Superior temporal gyrus (tissue), 1 donor: Measurements from ENCODE around the gene ATMIN.

Experiments used
- DNase-seq: peaks from one replicate; pipeline ENCODE4 v3.0.0-alpha.2; 2016; ENCODE audit errors: extremely low spot score

The ATMIN gene, protein sequence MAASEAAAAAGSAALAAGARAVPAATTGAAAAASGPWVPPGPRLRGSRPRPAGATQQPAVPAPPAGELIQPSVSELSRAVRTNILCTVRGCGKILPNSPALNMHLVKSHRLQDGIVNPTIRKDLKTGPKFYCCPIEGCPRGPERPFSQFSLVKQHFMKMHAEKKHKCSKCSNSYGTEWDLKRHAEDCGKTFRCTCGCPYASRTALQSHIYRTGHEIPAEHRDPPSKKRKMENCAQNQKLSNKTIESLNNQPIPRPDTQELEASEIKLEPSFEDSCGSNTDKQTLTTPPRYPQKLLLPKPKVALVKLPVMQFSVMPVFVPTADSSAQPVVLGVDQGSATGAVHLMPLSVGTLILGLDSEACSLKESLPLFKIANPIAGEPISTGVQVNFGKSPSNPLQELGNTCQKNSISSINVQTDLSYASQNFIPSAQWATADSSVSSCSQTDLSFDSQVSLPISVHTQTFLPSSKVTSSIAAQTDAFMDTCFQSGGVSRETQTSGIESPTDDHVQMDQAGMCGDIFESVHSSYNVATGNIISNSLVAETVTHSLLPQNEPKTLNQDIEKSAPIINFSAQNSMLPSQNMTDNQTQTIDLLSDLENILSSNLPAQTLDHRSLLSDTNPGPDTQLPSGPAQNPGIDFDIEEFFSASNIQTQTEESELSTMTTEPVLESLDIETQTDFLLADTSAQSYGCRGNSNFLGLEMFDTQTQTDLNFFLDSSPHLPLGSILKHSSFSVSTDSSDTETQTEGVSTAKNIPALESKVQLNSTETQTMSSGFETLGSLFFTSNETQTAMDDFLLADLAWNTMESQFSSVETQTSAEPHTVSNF

DNA sequence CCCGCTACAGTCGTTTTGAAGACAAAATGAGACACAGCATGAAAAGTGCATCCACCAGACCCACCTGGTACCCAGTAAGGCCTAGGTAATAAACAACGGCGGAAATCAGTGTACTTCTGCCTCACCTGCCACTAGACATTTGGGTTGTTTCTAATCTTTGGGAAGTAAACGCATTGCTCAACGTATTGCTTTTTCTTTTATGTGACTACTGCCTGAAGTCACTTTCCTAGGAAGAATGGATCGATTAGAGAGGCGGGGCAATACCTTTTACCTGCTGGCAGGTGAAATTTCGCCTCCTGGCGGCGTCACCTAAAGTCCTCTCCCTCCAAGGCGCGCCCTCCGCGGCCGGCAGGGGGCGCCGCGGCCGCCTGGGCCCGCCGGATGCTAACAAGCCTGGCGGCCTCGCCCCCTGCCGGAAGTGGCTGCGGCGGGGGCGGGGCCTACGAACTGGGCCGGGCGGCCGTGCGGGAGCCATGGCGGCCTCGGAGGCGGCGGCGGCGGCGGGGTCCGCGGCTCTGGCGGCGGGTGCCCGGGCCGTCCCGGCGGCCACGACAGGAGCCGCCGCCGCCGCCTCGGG, at the start of gene ATMIN:
Gene ATMIN, plus strand, starts transcription at position 445 of the 577 bp plus-strand sequence. Its CDS starts 29 bp downstream, at position 474.
- DNase-seq = peak; percentile 87

DNA sequence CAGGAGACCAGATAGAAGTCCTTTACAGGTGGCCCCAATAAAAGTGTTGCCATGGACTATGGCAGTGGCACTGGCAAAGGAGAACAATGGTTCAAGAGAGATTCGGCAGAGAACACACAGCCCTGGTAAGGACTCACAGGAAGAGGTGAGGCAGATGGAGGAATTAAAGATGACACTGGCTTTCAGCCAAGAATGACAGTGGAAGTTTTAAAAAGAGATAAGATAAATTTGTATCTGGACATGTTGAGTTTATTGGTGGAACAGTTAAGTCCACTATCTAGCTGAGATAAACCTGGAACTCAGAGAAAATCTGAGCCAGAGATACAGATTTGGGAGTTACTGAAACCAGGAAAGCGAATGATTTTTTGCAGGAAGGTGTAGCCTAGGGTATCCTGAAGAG, 49.1 kb upstream of the ATMIN start:
- no peak for DNase-seq

DNA sequence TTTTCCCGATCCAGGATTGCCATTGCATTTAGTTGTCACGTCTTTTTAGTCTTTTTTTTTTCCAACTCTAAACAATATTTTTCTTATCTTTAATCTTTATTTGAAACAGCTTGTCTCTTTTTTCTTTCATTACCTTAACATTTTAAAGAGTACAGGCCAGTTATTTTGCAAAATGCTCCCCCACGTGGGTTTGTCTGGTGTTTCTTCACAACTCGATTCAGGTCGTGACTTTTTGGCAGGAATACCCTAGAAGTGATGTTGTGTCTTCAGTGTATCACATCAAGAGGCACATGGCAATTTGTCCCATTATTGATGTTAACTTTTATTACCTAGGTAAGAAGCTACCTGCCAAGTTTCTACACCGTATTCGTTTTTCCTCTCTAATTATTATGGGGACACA, 46.9 kb upstream of the ATMIN start:
- no peak for DNase-seq

DNA sequence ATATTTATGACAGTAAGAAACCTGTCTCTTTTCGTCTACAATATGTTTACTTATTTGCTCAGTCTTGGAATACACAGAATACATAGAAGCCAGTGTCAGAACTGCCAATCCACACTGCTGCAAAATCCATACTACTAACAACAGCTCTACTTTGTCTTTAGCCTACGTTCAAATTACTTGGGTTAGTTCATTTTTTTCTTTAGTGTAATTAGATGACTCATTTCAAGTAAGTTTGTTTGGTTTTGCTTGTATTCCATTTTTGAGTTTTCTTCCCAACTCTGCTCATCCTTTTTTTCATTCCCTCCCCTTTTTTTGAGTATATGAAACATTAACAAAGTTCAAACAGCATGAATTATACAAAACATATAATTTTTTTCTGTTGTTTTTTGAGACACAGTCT, 45.8 kb upstream of the ATMIN start:
- DNase-seq = no peak

DNA sequence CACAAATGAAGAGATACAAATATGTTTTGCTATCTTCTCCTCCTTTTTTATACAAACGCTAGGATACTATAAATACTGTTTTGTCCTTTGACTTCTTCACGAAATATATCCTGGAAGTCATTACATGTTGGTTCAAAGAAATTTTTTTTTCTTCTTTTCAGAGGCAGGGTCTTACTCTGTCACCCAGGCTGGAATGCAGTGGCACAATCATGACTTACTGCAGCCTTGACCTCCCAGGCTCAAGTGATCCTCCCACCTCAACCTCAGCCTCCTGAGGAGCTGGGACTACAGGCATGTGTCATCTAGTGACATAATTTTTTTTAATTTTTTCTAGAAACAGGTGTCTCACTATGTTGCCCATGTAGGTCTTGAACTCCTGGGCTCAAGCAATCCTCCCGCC, 45.1 kb upstream of the ATMIN start:
- no peak for DNase-seq

DNA sequence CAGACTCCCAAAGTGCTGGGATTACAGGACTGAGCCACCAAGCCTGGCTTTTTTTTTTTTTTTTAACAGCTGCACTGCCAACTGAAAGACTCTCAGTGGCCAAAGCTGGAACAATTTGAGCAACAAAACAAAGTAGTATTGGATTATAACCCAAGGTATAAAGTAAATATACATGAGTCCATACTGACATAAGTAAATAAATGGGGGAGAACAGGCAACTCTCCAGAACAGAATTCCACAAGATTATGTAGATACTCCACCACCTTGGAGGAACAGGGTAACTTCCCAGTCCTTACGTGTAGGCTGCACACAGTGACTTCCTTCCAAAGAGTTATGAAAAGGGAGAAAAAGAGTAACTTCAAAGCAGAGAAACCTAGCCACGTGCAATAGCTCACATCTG, 44.7 kb upstream of the ATMIN start:
- DNase-seq = no peak

DNA sequence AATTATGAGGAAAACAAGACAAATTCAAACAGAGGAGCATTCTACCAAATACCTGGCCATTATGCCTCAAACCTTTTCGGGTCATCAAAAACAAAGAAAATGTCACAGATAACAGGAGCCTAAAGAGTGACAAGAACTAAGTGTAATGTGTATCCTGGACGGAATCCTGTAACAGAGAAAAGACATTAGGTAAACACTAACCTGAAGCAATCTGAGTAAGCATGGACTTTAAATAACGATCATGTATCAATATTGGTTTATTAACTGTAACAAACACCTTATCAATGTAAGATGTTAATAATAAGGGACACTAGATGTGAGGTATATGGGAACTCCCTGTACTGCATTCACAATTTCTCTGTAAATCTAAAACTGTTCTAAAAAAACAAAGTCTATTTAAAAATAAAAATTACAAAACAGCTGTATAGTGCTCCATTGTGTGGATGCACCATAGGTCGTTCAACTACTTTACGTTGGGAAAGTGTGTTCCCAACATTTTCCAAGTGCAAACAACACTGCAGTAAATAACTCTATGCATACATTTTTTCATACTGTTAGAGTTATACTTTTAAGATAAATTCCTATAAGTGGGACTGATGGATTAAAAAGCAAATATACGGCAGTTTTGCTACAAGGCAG, 43.7 kb upstream of the ATMIN start:
- DNase-seq = no peak

DNA sequence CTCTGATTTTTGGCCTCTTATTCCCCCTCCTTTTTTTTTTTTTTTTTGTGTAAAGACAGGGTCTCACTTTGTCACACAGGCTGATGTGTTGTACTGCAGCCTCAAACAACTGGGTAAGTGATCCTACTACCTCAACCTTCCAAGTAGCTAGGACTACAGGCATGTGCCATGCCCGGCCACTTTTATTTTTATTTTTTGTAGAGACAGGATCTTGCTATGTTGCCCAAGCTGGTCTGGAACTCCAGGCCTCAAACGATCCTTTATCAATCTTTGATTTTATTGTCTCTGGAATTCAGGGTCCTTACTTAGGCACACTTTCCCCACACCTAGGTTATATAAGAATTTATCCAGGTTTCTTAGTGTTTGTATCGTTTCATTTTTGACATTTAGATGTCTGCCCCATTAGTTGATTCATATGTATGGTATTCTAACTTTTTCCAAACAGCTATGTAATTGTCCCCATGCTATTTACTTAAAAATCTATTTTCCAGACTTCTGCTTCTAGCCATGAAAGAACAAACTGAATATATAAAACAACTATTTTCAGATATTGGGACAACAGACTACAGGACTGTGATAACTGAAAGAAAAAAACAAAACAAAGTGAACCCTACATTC, 42.9 kb upstream of the ATMIN start:
- DNase-seq = no peak

DNA sequence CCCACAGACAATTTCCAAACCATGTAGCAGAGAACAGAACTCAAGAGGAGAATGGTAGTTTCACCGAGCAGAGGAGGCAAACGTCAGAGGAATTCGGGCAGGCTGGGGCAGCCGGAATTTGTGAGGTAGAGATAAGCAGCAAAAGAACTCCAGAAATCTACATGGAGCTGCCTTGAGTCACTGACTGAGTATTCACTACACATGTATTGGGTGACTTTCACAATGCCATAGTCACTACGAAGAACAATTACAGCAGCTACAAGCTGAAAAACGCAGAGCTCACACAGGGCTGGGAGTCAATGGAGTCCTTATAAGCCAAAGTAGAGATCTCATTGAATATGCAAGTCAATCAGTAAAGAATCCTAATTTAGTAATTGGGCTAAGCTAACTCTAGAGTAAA, 42.3 kb upstream of the ATMIN start:
- peak; percentile 66 for DNase-seq

DNA sequence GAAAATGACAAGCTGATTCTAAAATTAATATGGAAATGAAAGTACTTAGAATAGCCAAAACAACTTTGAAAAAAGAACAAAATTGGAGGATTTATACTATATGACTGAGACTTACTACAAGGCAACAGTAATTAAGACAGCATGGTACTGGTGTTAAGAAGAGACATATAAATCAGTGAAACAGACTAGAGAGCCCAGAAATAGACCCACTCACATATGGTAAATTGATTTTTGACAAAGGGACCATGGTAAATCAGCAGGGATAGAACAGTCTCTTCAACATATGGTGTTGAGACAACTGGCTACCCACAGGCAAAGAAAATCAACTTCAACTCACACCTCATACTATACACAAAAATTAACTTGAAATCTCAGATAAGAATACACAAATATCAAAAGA, 41.8 kb upstream of the ATMIN start:
- DNase-seq = no peak

DNA sequence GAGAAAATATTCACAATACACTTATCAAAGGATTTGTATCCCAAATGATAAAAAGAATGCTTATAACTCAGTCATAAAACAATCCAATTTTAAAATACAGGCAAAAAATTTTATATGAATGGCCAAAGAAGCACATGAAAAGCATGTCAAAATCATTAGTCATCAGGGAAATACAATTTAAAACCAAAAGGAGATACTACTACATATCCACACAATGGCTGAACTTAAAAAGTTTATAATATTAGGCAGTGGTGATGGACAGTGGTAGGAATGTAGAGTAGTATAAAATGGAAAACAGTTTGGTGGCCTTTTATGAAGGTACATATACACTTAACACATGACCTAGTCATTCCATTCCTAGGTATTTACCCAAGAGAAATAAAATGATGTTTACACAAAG, 41.2 kb upstream of the ATMIN start:
- no peak for DNase-seq

DNA sequence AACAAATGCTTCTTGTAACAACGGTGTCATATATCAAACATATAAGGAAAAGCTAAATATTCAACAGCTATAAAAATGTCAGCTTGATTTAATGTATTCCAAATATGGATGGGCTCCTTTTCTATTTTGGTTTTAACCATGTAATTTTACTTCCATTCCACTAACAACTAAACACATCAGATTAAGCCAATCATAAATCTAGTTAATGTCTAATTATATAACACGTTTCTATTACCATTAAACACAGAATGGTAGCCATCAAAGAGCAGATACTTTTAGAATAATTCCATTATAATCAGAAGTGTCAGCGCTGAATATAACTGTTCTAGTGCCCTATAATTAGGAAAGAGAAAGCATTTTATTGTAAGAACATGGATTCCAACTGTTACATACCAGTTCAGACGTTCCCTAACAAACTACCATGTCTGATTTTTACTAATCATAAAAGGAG, 38.9 kb upstream of the ATMIN start:
- no peak for DNase-seq

DNA sequence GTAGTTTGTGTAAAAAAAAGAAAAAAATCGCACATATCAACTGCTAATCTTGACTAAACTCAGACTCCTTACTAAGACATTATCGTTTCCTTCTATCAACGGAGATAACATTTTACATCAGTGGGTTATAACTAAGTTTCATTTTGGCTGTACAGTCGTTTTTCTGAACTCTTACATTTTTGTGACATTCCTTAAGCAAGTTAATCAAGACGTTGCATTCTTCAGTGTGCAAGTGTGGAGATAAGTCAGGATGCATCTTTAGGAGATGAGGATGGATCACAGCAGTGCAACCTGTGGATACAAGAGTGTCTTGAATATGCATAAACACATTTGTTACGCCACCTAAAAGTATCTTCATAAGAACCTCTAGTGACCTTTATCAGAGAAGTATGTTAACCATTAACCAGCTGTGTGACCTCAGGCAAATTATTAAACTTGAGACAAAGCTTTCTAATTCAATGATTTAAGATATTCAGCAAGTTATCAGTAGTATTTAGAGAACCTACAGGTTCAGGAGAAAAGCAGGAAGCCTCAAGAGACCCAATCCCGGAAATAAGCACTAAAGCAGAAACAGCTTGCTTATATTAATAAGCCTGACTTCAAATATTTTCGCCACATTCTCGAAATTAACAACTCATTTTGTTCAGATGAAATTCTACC, 38.4 kb upstream of the ATMIN start:
- no peak for DNase-seq

DNA sequence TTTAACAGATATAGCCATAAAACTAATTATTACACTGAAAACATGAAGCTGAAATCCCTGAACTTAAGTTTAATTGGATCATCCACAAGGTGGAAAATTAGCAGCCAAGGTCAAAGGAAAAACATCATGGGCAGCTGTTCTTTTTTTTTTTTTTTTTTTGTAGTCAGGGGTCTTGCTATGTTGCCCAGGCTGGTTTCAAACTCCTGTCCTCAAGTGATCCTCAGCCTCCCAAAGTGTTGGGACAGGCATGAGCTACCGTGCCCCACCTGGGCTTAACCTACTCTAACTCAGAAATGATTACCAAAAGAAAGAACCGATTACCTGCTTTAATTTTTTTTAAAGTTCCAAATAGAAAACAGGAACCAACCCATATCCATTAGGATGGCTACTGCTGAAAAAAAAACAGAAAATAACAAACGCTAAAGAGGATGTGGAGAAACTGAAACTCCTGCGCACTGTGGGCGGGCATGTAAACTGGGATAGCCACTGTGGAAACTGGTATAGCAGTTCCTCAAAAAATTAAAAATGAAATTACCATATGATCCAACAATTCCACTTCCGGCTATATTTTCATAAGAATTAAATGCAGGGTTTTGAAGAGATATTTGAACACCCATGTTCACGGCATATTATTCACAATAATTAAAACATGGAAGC, 37.5 kb upstream of the ATMIN start:
- DNase-seq = no peak

DNA sequence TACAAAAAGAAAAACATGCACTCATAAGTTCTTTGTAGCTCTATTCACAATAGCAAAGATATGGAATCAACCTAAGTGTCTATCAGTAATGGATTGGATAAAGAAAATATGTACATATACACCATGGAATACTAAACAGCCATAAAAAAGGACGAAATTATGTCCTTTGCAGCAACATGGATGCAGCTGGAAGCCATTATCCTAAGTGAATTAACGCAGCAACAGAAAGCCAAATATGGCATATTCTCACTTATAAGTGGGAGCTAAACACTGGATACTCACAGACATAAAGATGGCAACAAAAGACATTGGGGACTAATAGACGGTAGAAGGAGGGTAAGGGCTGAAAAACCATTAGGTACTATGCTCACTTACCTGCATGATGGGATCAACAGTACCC, 34.8 kb upstream of the ATMIN start:
- no peak for DNase-seq

DNA sequence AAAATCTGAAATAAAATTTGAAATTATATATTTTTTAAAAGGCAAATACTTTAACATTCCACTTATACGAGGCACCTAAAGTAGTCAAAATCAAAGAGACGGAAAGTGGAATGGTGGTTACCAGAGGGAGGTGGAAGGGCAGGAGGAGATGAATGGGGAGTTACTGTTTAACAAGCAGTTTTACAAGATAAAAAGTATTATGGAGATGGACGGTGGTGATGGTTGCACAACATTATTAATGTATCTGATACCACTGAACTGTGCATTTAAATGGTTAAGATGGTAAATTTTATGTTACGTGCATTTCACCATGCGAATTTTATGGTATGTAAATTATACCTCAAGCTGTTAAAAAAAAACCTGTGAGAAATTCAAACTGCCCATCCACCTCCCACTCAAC, 34.3 kb upstream of the ATMIN start:
- no peak for DNase-seq

DNA sequence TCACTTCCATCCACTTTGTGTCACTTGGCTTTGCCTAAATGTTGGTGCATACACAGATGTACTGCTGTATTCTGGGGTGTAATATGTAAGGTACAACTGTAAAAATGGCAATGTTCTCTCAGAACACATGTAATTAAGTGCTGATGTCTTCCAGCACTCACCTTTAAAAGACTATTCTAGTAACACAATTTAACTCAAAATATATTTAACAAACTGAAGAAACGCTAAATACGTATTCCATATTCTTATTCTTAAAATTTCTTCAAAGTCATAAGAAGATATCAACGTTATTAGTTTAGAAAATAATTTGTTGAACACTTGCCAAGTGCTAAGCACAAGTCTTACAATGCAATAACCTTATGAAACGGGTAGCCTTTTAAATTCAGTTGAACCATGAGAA, 32.6 kb upstream of the ATMIN start:
- DNase-seq = no peak

DNA sequence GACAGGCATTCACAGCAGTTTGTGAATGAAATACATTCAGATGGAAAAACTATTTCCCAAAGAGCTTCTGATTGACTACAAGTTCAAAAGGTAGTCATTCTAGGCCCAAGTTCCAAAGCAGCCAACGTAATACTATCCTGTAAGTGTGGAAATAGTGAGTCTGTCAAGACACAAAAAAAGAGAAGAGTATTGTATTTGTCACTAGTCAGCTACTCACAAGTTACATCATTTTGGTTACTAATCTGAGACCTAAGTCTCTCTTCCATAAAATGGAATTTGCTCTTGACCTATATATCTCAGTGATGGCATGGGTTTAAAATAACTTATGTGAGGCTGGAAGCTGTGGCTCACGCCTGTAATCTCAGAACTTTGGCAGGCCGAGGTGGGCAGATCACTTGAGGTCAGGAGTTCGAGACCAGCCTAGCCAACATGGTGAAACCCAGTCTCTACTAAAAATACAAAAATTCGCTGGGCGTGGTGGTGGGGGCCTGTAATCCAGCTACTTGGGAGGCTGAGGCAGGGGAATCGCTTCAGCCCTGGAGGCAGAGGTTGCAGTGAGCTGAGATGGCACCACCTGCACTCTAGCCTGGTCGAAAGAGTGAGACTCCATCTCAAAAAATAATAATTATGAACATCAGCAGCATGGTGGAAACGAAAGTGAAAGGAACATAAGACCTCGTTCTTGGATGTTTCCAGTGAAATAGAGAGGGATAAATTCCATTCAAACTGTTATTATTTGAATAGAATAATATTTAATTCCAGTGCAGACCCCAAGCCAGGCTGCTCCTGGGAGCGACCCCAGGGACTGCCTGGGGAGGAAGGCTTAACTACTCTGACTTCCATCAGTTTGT, 31.8 kb upstream of the ATMIN start:
- DNase-seq = no peak

DNA sequence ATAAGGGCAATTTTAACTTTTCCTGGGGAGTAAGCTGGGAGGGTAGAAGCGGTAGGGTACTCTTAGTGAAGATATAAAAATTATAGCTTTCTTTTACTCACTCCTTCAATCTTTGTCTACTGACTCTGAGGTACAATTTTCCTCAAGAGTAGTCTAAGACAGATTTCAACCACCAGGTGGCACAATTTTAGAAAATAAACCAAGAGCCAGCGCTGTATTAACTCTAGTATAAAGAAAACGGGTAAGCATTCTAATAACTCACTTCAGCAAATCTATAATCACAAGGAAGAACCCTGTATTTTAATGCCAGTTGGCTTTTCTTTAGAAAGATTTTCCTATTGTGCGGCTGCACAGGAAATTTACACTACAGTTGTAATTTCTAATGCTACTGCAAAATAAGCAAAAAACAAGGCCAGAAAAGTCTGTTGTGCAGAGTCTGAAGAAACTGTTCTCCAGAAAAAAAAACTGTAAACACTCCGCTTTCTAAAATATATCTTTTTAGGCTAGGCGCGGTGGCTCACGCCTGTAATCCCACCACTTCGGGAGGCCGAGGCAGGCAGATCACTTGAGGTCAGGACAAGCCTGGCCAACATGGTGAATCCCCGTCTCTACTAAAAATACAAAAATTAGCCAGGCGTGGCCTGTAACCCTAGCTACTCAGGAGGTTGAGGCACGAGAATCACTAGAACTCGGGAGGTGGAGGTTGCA, 30.8 kb upstream of the ATMIN start:
- peak; percentile 96 for DNase-seq
